H9 (cell line): ENCODE results near the gene MRPL52. TPM values are rescaled to one million over a fixed set of nuclear protein-coding genes. Genes with fewer than 3 reads are reported as not detected.

Experiments used
- DNase-seq: peaks from one replicate; pipeline ENCODE4 v3.0.0-alpha.2; 2017
- H2AFZ ChIP-seq: one replicate; pipeline ENCODE4 v1.6.1; 2013; ENCODE audit warnings: mild to moderate bottlenecking, low read length, control low read depth, moderate library complexity
- H2AK5ac ChIP-seq: 2 replicates; pipeline ENCODE4 v1.6.1; 2013; ENCODE audit warnings: low read length, control low read depth, mixed read lengths; ENCODE audit not compliant: insufficient read length
- H2BK120ac ChIP-seq: one replicate; pipeline ENCODE4 v1.6.1; 2013; ENCODE audit warnings: low read depth, mild to moderate bottlenecking, low read length, control low read depth, inconsistent platforms; ENCODE audit not compliant: poor library complexity, severe bottlenecking
- H2BK12ac ChIP-seq: 2 replicates; pipeline ENCODE4 v1.6.1; 2013; ENCODE audit warnings: low read length, control low read depth, mixed read lengths, low read depth; ENCODE audit not compliant: insufficient read length
- H2BK15ac ChIP-seq: 2 replicates; pipeline ENCODE4 v1.6.1; 2013; ENCODE audit warnings: low read depth, low read length, control low read depth
- H2BK20ac ChIP-seq: one replicate; pipeline ENCODE4 v1.6.1; 2013; ENCODE audit warnings: low read depth, mild to moderate bottlenecking, low read length, control low read depth, inconsistent platforms; ENCODE audit not compliant: poor library complexity, severe bottlenecking
- H2BK5ac ChIP-seq: 2 replicates; pipeline ENCODE4 v1.6.1; 2013; ENCODE audit warnings: low read length, control low read depth, mixed read lengths; ENCODE audit not compliant: insufficient read length
- H3K14ac ChIP-seq: 2 replicates; pipeline ENCODE4 v1.6.1; 2013; ENCODE audit warnings: low read length, control low read depth; ENCODE audit not compliant: insufficient read depth
- H3K18ac ChIP-seq: 2 replicates; pipeline ENCODE4 v1.6.1; 2013; ENCODE audit warnings: low read depth, mild to moderate bottlenecking, mixed read lengths, low read length, control low read depth; ENCODE audit not compliant: insufficient read length
- H3K23ac ChIP-seq: 2 replicates; pipeline ENCODE4 v1.6.1; 2013; ENCODE audit warnings: low read length, control low read depth, mixed read lengths, low read depth; ENCODE audit not compliant: insufficient read length
- H3K23me2 ChIP-seq: 2 replicates; pipeline ENCODE4 v1.6.1; 2013; ENCODE audit warnings: low read depth, mild to moderate bottlenecking, mixed read lengths, low read length, control low read depth; ENCODE audit not compliant: insufficient read length, poor library complexity, severe bottlenecking
- H3K27ac ChIP-seq: 2 replicates; pipeline ENCODE4 v1.5.1; 2013; ENCODE audit warnings: low read length, control low read depth, mixed read lengths, low read depth; ENCODE audit not compliant: insufficient read length
- H3K27me3 ChIP-seq: 2 replicates; pipeline ENCODE4 v1.6.1; 2013; ENCODE audit warnings: low read length, control low read depth, inconsistent platforms; ENCODE audit not compliant: insufficient read depth
- H3K4ac ChIP-seq: 2 replicates; pipeline ENCODE4 v1.6.1; 2013; ENCODE audit warnings: low read depth, mild to moderate bottlenecking, control low read depth, inconsistent platforms, low read length, moderate library complexity
- H3K4me1 ChIP-seq: 2 replicates; pipeline ENCODE4 v1.6.1; 2013; ENCODE audit warnings: low read length, control low read depth, inconsistent platforms; ENCODE audit not compliant: insufficient read depth
- H3K4me2 ChIP-seq: 2 replicates; pipeline ENCODE4 v1.6.1; 2013; ENCODE audit warnings: low read length, control low read depth, mixed read lengths; ENCODE audit not compliant: insufficient read length, insufficient read depth
- H3K56ac ChIP-seq: 2 replicates; pipeline ENCODE4 v1.6.1; 2013; ENCODE audit warnings: low read depth, mild to moderate bottlenecking, mixed read lengths, low read length, control low read depth; ENCODE audit not compliant: insufficient read length
- H3K79me1 ChIP-seq: 2 replicates; pipeline ENCODE4 v1.6.1; 2013; ENCODE audit warnings: low read depth, mild to moderate bottlenecking, moderate library complexity, low read length, control low read depth, inconsistent platforms; ENCODE audit not compliant: insufficient read depth, poor library complexity, severe bottlenecking
- H3K79me2 ChIP-seq: 2 replicates; pipeline ENCODE4 v1.6.1; 2013; ENCODE audit warnings: low read length, control low read depth, inconsistent platforms; ENCODE audit not compliant: insufficient read depth
- H3K9ac ChIP-seq: 2 replicates; pipeline ENCODE4 v1.6.1; 2013; ENCODE audit warnings: low read length, control low read depth, mixed read lengths; ENCODE audit not compliant: insufficient read length; ENCODE audit errors: extremely low read depth
- H3K9me3 ChIP-seq: one replicate; pipeline ENCODE4 v1.6.1; 2013; ENCODE audit warnings: low read depth, low read length, inconsistent platforms; ENCODE audit not compliant: control insufficient read depth
- H3T11ph ChIP-seq: one replicate; pipeline ENCODE4 v1.6.1; 2013; ENCODE audit warnings: mild to moderate bottlenecking, low read length, control low read depth, inconsistent platforms
- H4K20me1 ChIP-seq: one replicate; pipeline ENCODE4 v1.6.1; 2013; ENCODE audit not compliant: control insufficient read depth, insufficient read length, insufficient read depth
- H4K5ac ChIP-seq: 2 replicates; pipeline ENCODE4 v1.6.1; 2013; ENCODE audit warnings: low read depth, mild to moderate bottlenecking, mixed read lengths, low read length, control low read depth; ENCODE audit not compliant: insufficient read length
- H4K8ac ChIP-seq: replicated peaks from 2 replicates; pipeline ENCODE4 v1.6.1; 2013; ENCODE audit warnings: low read length, control low read depth, mixed read lengths, low read depth; ENCODE audit not compliant: insufficient read length
- H4K91ac ChIP-seq: 2 replicates; pipeline ENCODE4 v1.6.1; 2013; ENCODE audit warnings: low read depth, mild to moderate bottlenecking, moderate library complexity, mixed read lengths, low read length, control low read depth; ENCODE audit not compliant: insufficient read length
- H3K27ac Mint-ChIP-seq, 3 experiments: 2 replicates in 2 of 3; 3 replicates in 1 of 3; pipeline ENCODE4 v1.8.0; 2020 to 2021; ENCODE audit warnings: mixed read lengths in 3 of 3, mild to moderate bottlenecking in 1 of 3, moderate library complexity in 1 of 3
- H3K27me3 Mint-ChIP-seq: 2 replicates; pipeline ENCODE4 v1.8.0; 2021; ENCODE audit warnings: low read depth, mild to moderate bottlenecking, moderate library complexity, mixed read lengths
- H3K36me3 Mint-ChIP-seq, 3 experiments: 2 replicates in 2 of 3; 3 replicates in 1 of 3; pipeline ENCODE4 v1.8.0; 2020 to 2021; ENCODE audit warnings: low read depth in 3 of 3, mixed read lengths in 3 of 3; ENCODE audit not compliant: insufficient read depth in 1 of 3
- H3K4me1 Mint-ChIP-seq, 2 experiments: 2 replicates each; pipeline ENCODE4 v1.8.0; 2020; ENCODE audit warnings: mixed read lengths in 2 of 2
- H3K4me3 Mint-ChIP-seq, 2 experiments: 2 replicates in 1 of 2; 3 replicates in 1 of 2; pipeline ENCODE4 v1.8.0; 2020 to 2021; ENCODE audit warnings: mild to moderate bottlenecking in 2 of 2, mixed read lengths in 2 of 2, moderate library complexity in 1 of 2
- H3K9me3 Mint-ChIP-seq, 2 experiments: 2 replicates in 1 of 2; 3 replicates in 1 of 2; pipeline ENCODE4 v1.8.0; 2020; ENCODE audit warnings: mild to moderate bottlenecking in 2 of 2, mixed read lengths in 2 of 2, moderate library complexity in 1 of 2
- CTCF ChIP-seq: fragments of 200-600 bp; sonication (generic); conservative IDR thresholded peaks from 3 replicates; pipeline ENCODE4 v1.8.0; 2021; ENCODE audit warnings: antibody characterized with exemption, mild to moderate bottlenecking
- WGBS: extraction: QIAGEN DNeasy Blood & Tissue Kit; methylation state at CpG from one replicate; pipeline ENCODE4 v1.1.7; 2013; ENCODE audit warnings: missing lambda C conversion rate, low lambda C conversion rate, mixed read lengths; ENCODE audit not compliant: insufficient read length; ENCODE audit errors: extremely low coverage; 5-methylcytosine and 5-hydroxymethylcytosine counted together
- total RNA-seq: library from RNA; stranded (reverse); gene quantifications from 2 replicates; pipeline ENCODE4 v1.2.1, GENCODE V29; 2021

The MRPL52 gene
- total RNA-seq, 1 experiment from 2014 or later: 190 TPM

GRCh38 chr14:22875003-22875747 lies 45.5 kb downstream of the MRPL52 start:
- H3K56ac ChIP-seq: no peak overlapping the region
- Mint-ChIP-seq H3K4me3 (no peak overlapping the region; a peak in 1 of 5 replicates), H3K9me3 (no peaks in the 10 kb centered on the region), H3K27ac (no peak overlapping the region), H3K36me3 (peaks cover 0 to 17% (median 5%) of the 10 kb centered on the region in 3 experiments), H3K27me3 (no peaks in the 10 kb centered on the region; the same call in 1 of the 2 replicates), H3K4me1 (peaks cover 13 to 14% of the 10 kb centered on the region in 2 experiments)
- H3K9me3 ChIP-seq: no peaks in the 10 kb centered on the region
- no peak overlapping the region for H4K91ac ChIP-seq
- no peak overlapping the region for H3K4ac ChIP-seq
- no peak overlapping the region for H3T11ph ChIP-seq
- H2AFZ ChIP-seq: no peak overlapping the region
- H3K14ac ChIP-seq: no peak overlapping the region
- DNase-seq: no peak
- no peak overlapping the region for H4K5ac ChIP-seq
- no peak overlapping the region for H2AK5ac ChIP-seq
- no peaks in the 10 kb centered on the region for H3K27me3 ChIP-seq
- H3K79me1 ChIP-seq: no peaks in the 10 kb centered on the region
- no peaks in the 10 kb centered on the region for H3K79me2 ChIP-seq
- no CpG with 5 or more reads among the region's 15 CpGs for WGBS
- no peaks in the 10 kb centered on the region for H3K23me2 ChIP-seq
- no peak overlapping the region for H3K23ac ChIP-seq
- no peak overlapping the region for H3K9ac ChIP-seq
- H2BK20ac ChIP-seq: no peak overlapping the region
- no peak for TF ChIP-seq CTCF
- H2BK5ac ChIP-seq: no peak overlapping the region
- H3K27ac ChIP-seq: no peak overlapping the region
- no peak overlapping the region for H2BK15ac ChIP-seq
- no peak overlapping the region for H2BK12ac ChIP-seq
- no peaks in the 10 kb centered on the region for H4K20me1 ChIP-seq
- H3K4me1 ChIP-seq: peaks cover 4% of the 10 kb centered on the region; the same call in 1 of the 2 replicates
- no peak overlapping the region for H2BK120ac ChIP-seq
- H3K18ac ChIP-seq: no peak overlapping the region
- H4K8ac ChIP-seq: no peak overlapping the region
- no peak overlapping the region for H3K4me2 ChIP-seq
